HS-27A (cell line): Measurements from ENCODE around the gene CCDC90B.
A peak's percentile ranks its signal among the peaks of the same experiment; 100 is the strongest.
"Not testable (repeated sequence)": the region's sequence is repeated elsewhere in the genome, so short reads cannot be mapped to it uniquely, and the experiment has no call there.

ENCODE experiments used
- DNase-seq: peaks from one replicate; pipeline ENCODE4 v3.0.0-alpha.2; 2012; ENCODE audit warnings: low read depth, missing footprints

CCDC90B gene, protein sequence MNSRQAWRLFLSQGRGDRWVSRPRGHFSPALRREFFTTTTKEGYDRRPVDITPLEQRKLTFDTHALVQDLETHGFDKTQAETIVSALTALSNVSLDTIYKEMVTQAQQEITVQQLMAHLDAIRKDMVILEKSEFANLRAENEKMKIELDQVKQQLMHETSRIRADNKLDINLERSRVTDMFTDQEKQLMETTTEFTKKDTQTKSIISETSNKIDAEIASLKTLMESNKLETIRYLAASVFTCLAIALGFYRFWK

DNA sequence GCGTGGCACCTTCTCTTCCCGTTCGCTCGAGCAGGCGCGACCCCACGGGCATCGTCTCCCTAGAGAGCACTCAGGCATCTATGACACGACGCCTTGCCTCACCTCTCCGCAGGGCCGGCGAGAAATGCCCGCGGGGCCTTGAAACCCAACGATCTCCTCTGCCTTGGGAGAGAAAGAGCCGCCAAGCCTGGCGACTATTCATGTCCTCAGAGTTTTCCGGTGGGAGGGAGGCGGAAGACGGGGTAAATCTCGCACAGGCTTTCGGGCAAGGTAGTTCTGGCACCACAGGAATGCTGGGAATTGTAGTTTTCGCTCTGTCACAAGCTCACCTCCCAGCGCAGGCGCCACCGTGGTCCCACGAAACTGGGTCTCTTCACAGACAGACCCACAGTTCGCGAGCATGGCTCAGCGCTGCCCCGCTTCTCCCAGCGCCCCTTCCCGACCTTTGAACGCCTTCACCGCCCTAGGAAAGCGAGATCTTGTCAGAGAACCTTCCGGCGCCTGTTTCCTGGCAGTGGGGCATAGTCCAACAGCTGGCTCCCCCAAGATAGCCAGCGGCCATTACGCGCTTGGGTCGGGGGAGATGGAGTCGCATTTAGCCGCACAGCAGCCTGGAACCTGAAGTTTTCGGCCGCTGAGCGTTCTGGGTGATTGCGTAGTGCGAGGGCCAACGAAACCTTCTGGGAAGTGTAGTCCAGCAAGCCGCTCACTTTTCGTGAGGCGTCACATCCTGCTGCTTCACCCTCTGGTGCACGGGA, at the start of gene CCDC90B:
CCDC90B (minus strand) TSS at position 597 of the 758 bp plus-strand sequence; CDS start at position 202, 395 bp downstream.
- peak; percentile 92 for DNase-seq

DNA sequence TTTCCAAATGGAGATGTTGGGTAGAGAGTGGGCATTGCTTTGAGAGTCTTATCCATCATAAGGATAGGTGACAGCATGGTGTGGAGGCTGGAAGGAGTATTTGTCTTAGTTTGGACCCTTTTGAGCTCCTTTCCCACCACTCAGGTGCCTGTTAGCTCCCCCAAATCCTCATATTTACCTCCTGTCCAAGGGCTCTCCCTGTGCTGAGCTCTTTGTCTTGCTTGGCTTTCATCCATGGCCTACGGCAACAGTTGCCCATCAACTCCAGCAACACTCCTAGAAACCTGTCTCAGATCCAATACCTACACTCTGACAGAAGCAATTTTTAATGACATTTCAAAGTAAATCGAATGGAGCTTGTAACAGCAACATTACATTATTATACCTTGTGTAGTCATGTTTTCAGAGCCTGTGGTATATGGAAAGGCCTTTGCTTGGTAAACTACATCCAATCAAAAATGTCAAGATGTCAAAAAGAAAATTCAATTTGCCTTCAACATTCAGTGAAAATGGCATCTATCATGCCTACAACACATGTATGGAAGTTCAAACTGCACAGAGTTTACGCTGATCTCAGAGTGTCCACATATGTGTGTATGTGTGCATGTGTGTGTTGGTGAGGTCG, 49.4 kb upstream of the CCDC90B start:
- DNase-seq, result no peak

DNA sequence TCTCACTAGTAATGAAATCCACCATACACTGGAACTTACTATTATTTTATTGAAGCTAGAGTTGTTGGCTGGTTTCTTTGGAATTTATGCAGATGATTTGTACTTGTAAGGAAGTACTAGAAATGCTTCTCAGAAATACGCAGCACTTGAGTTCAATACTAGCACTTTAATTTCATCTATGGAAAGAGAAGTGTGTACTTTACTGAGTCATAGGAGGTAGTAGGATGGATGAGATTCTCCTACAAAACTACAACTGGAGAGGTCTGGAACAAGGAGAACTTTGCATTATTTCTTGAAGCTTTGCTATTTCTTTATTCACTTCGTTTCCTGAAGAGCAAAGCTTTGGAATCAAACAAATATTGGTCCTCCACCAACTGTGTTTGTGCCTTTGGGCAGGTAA, 44.1 kb upstream of the CCDC90B start:
- no peak for DNase-seq

DNA sequence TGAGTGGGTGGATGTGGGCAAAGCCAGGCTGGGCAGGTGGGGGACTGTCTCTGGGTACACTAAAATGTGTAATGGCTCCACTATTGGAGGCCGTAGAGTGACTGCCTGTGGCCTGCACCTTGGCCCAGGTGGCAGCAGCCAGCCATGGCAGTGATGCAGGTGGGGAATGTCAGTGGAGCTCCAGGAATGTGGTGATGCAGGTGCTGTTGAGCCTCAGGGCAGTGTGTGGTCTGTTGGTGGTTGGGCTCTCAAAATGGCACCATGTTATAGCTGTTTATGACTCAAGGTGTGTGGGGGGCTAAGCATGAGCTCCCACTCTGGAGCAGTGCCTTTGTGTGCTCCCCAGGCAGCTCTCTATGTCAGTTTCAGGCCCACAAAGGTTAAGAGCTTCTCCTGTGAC, 40.2 kb upstream of the CCDC90B start:
- DNase-seq, result no peak

DNA sequence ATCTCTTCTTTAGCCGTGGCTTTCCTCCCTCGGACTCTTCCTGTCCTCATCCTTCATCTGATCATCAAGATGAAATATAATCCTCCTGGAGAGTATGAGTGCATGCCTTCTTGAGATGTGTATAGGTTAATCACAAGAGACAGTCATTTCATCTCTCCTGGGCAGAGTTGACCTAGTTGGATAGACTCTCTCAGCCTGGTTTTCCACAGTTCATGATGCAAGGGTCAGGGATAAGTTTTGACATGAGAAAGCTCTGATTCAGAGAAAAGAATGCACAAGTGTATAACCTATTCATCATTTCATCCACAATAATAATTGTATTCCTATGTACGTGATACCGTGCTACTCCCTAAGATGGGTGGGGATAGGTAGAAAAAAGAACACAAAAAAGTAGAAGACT, 33.2 kb upstream of the CCDC90B start:
- no peak for DNase-seq

DNA sequence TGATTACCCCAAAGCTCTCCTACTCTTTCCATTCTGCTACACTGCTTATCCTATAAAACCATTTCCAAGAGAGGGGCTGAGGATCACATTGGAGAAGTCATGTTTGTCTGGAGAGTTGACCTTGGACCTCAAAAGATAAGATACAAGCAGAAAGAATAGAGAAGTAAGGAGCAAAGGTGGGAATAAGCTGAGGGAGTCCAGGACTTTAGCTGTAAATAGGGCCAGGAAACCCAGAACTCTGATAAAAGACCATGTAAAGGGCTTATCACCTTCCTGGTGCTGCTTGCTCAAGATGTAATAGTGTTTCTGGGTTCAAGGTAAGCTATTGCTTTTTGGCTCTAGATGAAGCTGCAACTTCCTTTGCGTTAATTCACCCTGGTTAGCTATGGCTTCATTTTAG, 32.8 kb upstream of the CCDC90B start:
- DNase-seq, result no peak

DNA sequence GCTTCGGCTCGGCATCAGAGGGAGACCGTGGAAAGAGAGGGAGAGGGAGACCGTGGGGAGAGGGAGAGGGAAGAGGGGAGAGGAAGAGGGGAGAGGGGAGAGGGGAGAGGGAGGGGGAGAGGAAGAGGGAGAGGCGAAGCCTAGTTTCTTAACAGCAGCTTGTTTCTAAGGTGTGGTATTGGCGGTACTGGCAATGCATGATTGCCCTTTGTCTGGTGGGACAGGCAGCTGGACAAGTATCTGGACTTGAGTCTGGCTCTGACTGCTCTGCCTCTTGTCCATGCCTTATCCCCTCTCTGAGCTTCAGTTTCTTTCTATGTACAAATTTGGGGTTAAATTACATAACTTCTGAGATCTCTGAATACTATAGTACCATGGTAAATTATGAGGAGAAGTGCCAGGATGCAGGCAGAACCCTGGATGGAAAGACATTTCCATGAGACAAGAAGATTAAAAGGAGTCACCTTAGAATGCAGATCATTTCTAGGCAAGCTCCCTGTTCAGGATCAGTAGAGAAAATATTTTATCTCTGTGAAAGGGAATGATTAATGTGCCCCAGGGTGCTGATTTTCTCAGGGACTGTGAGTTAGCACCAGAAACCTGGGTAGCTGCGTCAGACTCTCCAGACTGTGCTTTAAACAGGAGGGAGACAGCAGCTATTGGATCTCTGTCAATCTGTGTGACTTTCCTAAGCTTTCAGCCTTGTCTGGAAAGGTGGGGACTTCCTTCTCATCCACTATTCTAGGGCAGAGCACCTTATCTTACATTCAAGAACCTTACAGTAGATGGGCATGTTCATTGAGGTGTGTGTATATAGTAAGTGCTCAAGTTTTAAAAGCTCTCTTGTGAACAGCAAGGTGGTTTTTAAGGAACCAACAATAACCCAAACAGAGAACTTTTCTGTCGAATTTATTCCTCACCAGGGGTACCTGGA, 31.9 kb upstream of the CCDC90B start:
- DNase-seq, result no peak

DNA sequence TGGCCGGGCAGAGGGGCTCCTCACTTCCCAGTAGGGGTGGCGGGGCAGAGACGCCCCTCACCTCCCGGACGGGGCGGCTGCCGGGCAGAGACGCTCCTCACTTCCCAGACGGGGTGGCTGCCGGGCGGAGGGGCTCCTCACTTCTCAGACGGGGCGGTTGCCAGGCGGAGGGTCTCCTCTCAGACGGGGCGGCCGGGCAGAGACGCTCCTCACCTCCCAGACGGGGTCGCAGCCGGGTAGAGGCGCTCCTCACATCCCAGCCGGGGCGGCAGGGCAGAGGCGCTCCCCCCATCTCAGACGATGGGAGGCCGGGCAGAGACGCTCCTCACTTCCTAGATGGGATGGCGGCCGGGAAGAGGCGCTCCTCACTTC, 30.7 kb upstream of the CCDC90B start:
- DNase-seq, result not testable (repeated sequence)

DNA sequence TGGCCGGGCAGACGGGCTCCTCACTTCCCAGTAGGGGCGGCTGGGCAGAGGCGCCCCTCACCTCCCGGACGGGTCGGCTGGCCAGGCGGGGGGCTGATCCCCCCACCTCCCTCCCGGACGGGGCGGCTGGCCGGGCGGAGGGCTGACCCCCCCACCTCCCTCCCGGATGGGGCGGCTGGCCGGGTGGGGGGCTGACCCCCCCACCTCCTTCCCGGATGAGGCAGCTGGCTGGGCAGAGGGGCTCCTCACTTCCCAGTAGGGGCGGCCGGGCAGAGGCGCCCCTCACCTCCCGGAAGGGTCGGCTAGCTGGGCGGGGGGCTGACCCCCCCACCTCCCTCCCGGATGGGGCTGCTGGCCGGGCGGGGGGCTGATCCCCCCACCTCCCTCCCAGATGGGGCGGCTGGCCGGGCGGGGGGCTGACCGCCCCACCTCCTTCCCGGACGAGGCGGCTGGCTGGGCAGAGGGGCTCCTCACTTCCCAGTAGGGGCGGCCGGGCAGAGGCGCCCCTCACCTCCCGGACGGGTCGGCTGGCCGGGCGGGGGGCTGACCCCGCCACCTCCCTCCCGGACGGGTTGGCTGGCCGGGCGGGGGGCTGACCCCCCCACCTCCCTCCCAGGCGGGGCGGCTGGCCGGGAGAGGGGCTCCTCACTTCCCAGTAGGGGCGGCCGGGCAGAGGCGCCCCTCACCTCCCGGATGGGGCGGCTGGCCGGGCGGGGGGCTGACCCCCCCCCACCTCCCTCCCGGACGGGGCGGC, 30.2 kb upstream of the CCDC90B start:
- DNase-seq, result not testable (repeated sequence)

DNA sequence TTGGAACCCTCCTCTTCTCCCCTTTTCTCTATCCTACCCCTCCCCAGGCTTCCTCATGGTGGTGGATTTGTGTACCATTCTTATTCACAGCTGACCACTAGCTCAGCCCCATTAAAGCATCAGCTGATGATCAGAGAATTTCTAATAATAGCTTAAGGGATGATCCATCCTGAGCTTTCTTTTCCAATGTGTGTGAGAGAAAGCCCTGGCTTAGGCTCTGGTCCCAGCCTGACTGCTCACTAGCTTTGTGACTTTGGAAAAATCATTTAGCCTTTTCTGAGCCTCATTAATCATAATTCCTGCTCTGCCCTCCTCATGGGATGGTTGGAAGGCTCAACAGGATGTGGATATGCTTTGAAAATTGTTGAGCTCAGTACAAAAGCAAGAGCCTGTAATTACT, 26.3 kb upstream of the CCDC90B start:
- DNase-seq, result no peak

DNA sequence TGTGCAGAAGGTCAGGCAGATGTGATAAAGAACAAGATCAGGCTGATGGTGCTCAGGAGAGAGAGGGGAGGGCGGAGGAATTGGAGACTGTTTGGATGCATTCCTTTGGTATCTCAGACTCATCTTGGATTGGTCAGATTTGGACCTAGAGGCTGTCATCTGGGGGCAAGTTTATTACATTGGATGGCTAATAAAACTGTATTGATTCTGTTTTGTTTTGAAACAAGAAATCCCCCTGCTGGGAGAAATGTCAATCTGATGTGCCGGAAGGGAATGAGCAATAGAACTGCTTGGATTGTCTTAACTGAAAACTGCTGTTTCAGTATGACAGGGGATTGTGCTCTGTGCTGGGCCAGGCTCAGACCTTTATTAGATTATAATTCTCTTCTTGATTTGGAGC, 25.5 kb upstream of the CCDC90B start:
- DNase-seq, result no peak

DNA sequence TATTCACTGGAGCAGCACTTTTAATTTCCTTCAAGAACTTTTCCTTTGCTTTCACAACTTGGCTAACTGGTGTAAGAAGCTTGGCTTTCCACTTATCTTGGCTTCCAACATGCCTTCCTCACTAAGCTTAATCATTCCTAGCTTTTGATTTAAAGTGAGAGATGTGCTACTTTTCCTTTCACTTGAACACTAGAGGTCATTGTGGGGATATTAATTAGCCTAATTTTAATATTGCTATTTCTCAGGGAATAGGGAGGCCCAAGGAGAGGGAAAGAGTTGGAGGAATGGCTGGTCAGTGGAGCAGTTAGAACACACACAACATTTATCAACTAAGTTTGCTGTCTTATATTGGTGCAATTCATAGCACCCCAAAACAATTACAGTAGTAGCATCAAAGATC, 24.6 kb upstream of the CCDC90B start:
- no peak for DNase-seq

DNA sequence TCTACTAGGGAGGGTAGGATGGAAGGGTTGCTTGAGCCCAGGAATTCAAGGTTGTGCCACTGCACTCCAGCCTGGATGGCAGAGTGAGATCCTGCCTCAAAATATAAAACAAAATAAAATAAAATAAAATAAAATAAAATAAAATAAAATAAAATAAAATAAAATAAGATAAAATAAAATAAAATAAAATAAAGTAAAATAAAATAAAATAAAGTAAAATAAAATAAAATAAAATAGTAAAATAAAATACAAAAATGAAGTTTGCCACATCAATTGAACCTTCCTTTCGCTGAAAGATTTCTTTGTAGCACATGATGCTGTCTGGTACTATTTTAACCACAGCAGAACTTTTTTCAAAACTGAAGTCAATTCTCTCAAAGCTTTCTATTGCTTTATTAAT, 22.4 kb upstream of the CCDC90B start:
- not testable (repeated sequence) for DNase-seq

DNA sequence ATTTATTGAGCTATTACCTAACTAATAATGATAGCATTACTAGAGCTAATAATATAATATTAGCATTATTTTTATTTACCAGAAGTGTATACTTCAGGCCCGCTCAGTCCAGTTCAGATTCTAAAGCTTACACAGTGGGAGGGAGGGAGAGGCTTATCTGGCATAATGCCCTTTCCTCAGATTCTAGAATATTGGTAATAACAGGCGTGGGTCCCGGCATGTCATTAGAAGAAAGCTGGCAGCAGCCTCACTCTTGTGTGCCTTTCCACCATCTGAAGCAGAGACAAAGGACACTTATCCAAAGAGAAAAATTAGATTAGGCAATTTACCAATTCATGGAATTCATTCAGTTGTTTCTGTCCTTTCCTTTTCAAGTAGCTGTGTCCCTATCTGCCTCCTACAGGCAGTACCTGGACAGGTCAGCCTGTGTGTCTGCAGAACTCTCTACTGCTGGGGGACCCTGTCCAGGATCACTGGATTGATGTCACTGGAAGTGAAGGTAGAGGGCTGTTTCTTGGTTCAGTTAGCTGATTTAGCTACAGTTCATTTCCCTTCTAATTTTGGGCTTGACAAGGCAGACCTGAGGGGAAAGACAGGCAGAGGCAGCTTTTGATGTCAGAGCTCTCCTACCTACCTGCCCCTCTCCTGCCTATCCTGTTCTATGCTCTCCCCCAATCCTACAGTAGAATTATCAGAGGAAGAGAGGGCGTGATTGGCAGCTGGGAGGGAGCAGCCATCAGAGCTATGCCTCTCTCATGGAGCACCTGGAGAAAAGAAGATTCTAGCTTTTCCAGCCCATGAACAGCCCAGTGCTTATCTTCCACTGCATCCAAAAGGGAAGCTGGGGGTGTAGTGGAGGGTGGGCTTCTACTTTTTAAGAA, 20.3 kb upstream of the CCDC90B start:
- no peak for DNase-seq

DNA sequence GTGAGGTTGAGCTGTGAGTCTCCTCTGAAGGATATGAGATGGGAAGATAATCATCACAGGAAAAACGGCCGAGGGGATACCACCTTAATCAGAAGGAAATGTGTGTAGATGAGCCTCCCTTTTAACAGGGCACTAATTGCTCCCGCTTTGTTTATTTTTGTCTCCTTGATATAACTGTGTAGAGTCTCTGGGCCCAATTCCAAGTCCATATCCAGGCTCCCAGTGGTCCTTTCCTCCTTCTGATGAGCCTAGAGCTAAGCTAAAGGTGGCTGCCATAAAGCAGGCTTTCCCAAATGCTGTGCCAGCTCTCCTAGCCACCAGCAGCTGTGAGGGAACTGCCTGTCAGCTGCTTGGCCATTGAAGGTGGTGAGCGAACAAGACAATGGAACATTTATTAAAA, 17.1 kb upstream of the CCDC90B start:
- DNase-seq, result no peak

DNA sequence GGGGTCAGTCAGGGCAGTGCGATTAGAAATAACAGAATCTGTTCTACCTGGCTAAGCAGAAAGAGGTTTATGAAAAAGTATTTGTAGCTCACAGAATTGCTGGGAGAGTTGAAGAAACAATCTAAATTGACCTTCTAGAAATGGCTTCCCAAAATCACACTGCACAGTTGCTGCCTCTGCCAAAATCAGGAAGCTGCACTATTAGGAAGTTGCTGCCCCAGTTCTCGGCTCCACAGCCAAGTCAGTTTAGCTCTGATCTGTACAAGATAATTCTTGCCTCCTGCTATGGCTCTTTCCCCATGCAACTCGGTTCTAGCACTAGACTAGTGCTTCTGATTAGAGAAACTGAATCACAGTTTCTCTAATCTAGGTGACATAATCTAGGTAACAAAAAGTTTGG, 16.0 kb upstream of the CCDC90B start:
- DNase-seq, result no peak

DNA sequence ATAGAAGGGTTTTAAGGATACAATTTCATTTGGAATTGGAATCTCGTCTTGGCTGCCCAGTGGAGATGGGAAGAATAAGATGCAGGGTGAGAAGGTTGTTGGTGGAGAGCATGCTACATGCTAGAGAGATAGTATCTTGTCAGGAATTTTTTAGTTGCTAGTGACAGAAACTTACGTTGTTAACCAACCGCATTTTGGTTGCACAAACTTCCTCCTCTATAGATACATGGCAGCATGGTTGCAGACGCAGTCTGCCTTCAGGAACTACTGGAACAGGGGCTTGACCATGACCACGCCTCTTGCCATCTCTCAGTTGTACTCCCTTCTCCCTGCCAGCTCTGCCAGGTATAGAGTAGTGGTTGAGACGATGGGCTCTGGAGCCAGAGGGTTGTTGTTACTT, 13.5 kb upstream of the CCDC90B start:
- no peak for DNase-seq

DNA sequence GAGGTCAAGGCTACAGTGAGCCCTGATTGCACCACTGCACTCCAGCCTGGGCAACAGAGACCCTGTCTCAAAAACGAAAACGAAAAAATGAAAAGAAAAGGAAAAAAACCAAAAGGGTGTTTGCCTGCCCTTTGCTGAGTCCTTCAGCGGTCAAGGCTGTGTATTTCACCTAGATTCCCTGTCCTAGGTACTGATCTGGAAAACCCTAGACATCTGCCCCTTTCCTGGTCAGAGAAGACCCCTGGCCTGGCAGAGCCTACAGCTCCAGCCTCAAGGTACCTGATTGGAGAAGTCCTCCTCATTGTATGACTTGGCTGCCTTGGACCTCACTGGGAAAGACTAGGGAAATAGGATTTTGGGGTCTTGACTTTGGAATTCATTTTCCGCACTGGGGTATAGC, 8.0 kb upstream of the CCDC90B start:
- DNase-seq, result no peak

DNA sequence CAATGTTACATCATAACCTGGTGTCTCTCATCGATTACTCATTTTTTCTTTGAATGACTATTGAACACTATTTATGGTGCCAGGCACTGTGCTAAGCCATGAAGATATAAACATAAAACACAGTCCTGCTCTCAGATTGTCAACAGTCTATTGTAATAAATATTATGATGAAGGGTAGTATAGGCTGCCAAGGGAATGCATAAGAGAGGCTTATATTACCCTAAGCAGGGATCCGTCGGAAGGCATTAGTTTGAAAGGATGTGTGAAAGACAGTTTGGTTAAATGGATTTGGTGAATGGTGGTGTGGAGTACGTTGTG, 7.2 kb upstream of the CCDC90B start:
- DNase-seq, result no peak

DNA sequence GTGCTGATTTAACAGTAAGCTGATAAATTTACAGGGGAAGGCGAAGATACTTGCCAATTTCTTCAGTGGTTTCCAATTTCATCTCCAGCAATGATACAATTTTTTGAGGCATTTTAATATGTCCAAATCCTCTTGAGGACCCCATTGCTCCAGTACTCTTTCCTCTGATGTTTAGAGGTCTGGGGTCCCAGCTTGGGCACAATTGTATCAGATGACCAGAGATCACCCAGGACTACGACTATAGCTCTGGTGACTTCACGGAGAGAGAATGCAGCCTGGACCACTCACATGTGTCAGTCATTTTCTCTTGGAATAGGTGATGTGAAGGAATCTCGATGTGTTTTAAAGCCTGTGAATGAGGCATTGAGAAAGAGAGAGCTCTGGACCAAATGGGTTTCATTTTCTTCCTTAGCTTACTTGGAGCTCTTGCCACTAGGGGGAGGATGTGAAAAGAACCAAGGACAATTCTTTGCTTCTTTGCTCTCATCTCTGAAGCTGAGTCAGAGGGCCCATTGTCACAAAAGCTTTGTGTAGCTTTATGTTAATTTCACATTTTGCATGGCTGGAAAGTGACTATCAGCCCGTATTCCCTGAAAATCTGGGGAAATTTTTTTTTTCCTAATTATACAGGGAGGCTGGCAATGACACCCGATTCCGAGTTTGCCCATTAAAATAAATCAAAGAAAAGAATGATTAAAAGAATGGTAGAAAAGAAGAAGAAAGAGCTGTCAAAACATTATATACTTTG, 6.7 kb upstream of the CCDC90B start:
- DNase-seq, result no peak
